Heart left ventricle (tissue), 16 donors: ENCODE data around the gene USH1C. TPM values are rescaled to one million over a fixed set of nuclear protein-coding genes. Genes with fewer than 3 reads are reported as not detected.

Experiments
- ATAC-seq, 4 donors: fragments of 200-7000 bp; cut with Tn5 transposase; one replicate each; pipeline ENCODE4 v1.9.1; 2020 to 2022; ENCODE audit warnings: moderate library complexity in 4 of 4, mild to moderate bottlenecking in 3 of 4, moderate number of reproducible peaks in 1 of 4
- DNase-seq, 5 donors: peaks; one replicate each; pipeline ENCODE4 v3.0.0-alpha.2; 2020
- H3K27ac ChIP-seq, 12 donors: fragments of 200-600 bp; sonication (generic) in 4 of 12; one replicate each; pipeline versions ENCODE4 v1.5.0 to v1.8.0; 2016 to 2022; ENCODE audit warnings: mild to moderate bottlenecking in 2 of 12
- H3K27me3 ChIP-seq, 9 donors: fragments of 200-600 bp; sonication (generic) in 2 of 9; one replicate each; pipeline versions ENCODE4 v1.5.1 to v1.8.0; 2016 to 2022; ENCODE audit warnings: mild to moderate bottlenecking in 3 of 9
- H3K36me3 ChIP-seq, 9 donors: fragments of 200-600 bp; sonication (generic) in 2 of 9; one replicate each; pipeline versions ENCODE4 v1.5.0 to v1.8.0; 2018 to 2022; ENCODE audit warnings: mild to moderate bottlenecking in 2 of 9
- H3K4me1 ChIP-seq, 12 donors: fragments of 200-600 bp; sonication (generic) in 4 of 12; one replicate each; pipeline versions ENCODE4 v1.5.0 to v1.8.0; 2016 to 2022; ENCODE audit warnings: mild to moderate bottlenecking in 3 of 12
- H3K4me3 ChIP-seq, 12 donors: fragments of 200-600 bp; sonication (generic) in 4 of 12; one replicate each; pipeline versions ENCODE4 v1.5.0 to v1.8.0; 2017 to 2022; ENCODE audit warnings: mild to moderate bottlenecking in 9 of 12, moderate library complexity in 4 of 12
- H3K9me3 ChIP-seq, 12 donors: fragments of 200-600 bp; sonication (generic) in 4 of 12; one replicate each; pipeline versions ENCODE4 v1.5.0 to v1.8.0; 2016 to 2022; ENCODE audit warnings: mild to moderate bottlenecking in 1 of 12
- CTCF ChIP-seq, 12 donors: fragments of 200-600 bp; sonication (generic) in 4 of 12; IDR thresholded peaks; one replicate each; pipeline versions ENCODE4 v1.5.0 to v1.8.0; 2018 to 2022; ENCODE audit warnings: antibody characterized with exemption in 12 of 12, mild to moderate bottlenecking in 5 of 12
- POLR2A ChIP-seq, 2 donors: fragments of 450-650 bp; IDR thresholded peaks; one replicate each; pipeline ENCODE4 v1.6.1; 2017; ENCODE audit warnings: antibody characterized with exemption in 2 of 2, mild to moderate bottlenecking in 2 of 2, moderate library complexity in 2 of 2
- WGBS, 4 donors: extraction: QIAGEN DNeasy Blood & Tissue Kit in 2 of 4; methylation state at CpG; one replicate each; pipeline versions ENCODE4 v1.1.5 to v1.1.7; 2013 to 2018; 5-methylcytosine and 5-hydroxymethylcytosine counted together
- intact Hi-C, 10 donors: fragments of 100-400 bp; cut with DNase I; formaldehyde crosslinking; loops; one replicate each; pipeline versions ENCODE4 v1.11.1 to v1.14.2; 2022
- long read RNA-seq, 3 donors: library from polyadenylated mRNA; unstranded; transcript quantifications; one replicate each; pipeline ENCODE4 v2.0.0, GENCODE V29; 2020 to 2021
- polyA plus RNA-seq, 2 donors: library from polyadenylated mRNA; stranded (reverse); fragments of 200-250 nt; gene quantifications; one replicate each; pipeline ENCODE4 v1.2.3, GENCODE V29; 2013
- total RNA-seq, 9 donors: library from RNA; depleted of rRNA in 2 of 9; stranded (reverse); fragments of >200 nt in 2 of 9; fragmentation: NEBNext Ultra II Directional in 3 of 9; extraction: Animal tissue kit (Norgen Biotek cat#: 25700) in 3 of 9; gene quantifications; one replicate each; pipeline versions ENCODE4 v1.1.0 to v1.2.4, GENCODE V29; 2016 to 2023
- donor health status: ischemic (EF 13 %, LVEDD 7.1; RV severe dilation, severe dysfunction).
- donor health status: healthy with polysubstance abuse.
- donor health status: DM: no; HTN: yes; CAD: no.
- donor health status: DM: no; HTN: no; CAD: no.
- donor health status: ischemic (EF 25% LVEDD 6.9; RV normal size, moderate dysfunction).
- donor health status: ischemic (EF 25% LVEDD 5.7; RV mildly dilated, moderate dysfunction).
- donor health status: healthy.
- donor health status: DM: yes; HTN: yes; CAD: no.
- donor health status: ischemic (EF 35%, LVEDD 5.7; RV mildly dilated, moderate dysfunction).
- donor health status: nonischemic (EF 11% LVEDD 7.7; RV severe dilation, severe dysfunction).
- donor health status: DM: yes; HTN: yes; CAD: no.
- donor health status: PGD.
- donor health status: ischemic (EF 29% LVEDD 5.4; RV normal size, mild dysfunction).
- donor health status: nonischemic (EF 23%, LVEDD 6.1; RV moderate dilation, normal function).

The USH1C gene
- under 1 TPM in 1 of 9 donors, not detected in 8; 0.16 TPM for total RNA-seq
- polyA plus RNA-seq = under 1 TPM; 0.06 to 0.23 TPM
- long read RNA-seq, donor 1 = 0 reads
- long read RNA-seq, donor 2 = 0 reads
- long read RNA-seq, donor 3 = 0 reads

DNA sequence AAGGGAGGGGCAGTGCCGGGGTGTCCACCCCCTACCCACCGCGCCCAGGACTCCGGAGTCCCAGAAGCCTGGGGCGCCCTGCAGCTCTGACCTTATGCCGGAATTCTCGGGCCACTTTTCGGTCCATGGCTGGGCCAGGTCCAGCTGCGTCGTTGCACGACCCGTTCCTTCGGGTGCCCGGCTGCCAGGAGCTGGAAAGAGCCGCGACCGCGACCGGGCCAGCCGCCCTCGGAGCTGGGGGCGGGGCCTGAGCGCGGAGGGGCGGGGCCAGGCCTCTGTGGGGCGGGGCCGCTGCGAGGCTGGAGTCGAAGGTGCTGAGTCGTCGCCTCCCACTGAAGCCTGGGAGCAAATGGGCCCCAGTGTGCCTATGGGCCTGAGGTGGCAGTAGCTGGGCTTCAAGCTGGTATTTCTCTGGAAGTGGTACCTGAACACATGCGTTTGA, at the start of gene USH1C:
TSS of gene USH1C (minus strand) at position 236 of the 442 bp plus-strand sequence. CDS start at position 127, 109 bp downstream.
- DNase-seq (peak in 1 of 5 donors; percentile 33), ATAC-seq (peak in 3 of 4 donors; percentile 19 to 74 (median 53))
- peaks cover 0 to 5% (median 0%) of the 10 kb centered on the region in 12 donors for H3K4me1 ChIP-seq
- peaks cover 0 to 35% (median 7%) of the 10 kb centered on the region in 9 donors for H3K27me3 ChIP-seq
- no peaks in the 10 kb centered on the region for H3K9me3 ChIP-seq
- TF ChIP-seq POLR2A (IDR thresholded peaks at IDR 0.05) = no peak
- WGBS, 4 donors = 7 to 21% (median 10%) methylated on average over 9 to 32 of the region's 32 CpGs
- intact Hi-C loops = no loop called here
- H3K36me3 ChIP-seq = no peaks in the 10 kb centered on the region
- H3K4me3 ChIP-seq = peak within 1 kb of the TSS in 2 of 12 donors; percentile 8 to 12
- no peak within 1 kb of the TSS for H3K27ac ChIP-seq

GRCh38 chr11:17593466-17594245, 49.4 kb upstream of the USH1C start:
- ATAC-seq = no peak
- Histone ChIP-seq H3K4me3 (no peak overlapping the region), H3K9me3 (no peaks in the 10 kb centered on the region), H3K36me3 (no peaks in the 10 kb centered on the region), H3K27me3 (peaks cover 0 to 7% (median 0%) of the 10 kb centered on the region in 9 donors), H3K27ac (no peak overlapping the region), H3K4me1 (no peaks in the 10 kb centered on the region)
- 71 to 79% (median 76%) methylated on average over 8 to 9 of the region's 9 CpGs for WGBS, 4 donors
- no peak for TF ChIP-seq POLR2A (IDR thresholded peaks at IDR 0.05)
- no peak for TF ChIP-seq CTCF (IDR thresholded peaks at IDR 0.05)
- DNase-seq = peak in 2 of 5 donors; percentile 3 to 8
- intact Hi-C loops = no loop called here

DNA sequence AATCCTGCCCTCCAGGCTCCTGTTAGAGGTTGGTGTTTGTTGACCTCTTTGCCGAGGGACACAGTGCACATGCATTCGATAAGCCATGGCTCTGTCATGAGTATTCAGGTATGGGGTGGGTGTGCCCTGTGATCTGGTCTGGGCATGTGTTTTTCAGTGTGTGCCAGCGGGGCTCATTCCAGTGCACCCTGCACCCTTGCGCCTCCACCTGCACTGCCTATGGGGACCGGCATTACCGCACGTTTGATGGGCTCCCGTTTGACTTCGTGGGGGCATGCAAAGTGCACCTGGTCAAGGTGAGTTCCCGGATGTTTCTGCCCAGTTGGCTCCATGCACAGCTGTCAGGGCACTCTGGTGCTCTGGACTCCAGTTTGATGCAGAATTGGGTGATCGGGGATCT, 47.1 kb upstream of the USH1C start:
- DNase-seq (no peak), ATAC-seq (no peak)
- peaks cover 0 to 7% (median 0%) of the 10 kb centered on the region in 9 donors for H3K27me3 ChIP-seq
- H3K9me3 ChIP-seq = no peaks in the 10 kb centered on the region
- H3K4me1 ChIP-seq = no peaks in the 10 kb centered on the region
- H3K4me3 ChIP-seq = no peak overlapping the region
- H3K36me3 ChIP-seq = no peaks in the 10 kb centered on the region
- H3K27ac ChIP-seq = no peak overlapping the region
- intact Hi-C loops = no loop called here
- WGBS, 4 donors = 87 to 93% (median 89%) methylated on average over 11 of the region's 11 CpGs
- TF ChIP-seq POLR2A (IDR thresholded peaks at IDR 0.05) = no peak

- DNase-seq (peak in 1 of 5 donors; percentile 12), ATAC-seq (no peak)
- WGBS, 4 donors = 90 to 95% (median 93%) methylated on average over 7 of the region's 7 CpGs
- intact Hi-C loops = no loop called here
- TF ChIP-seq CTCF (IDR thresholded peaks at IDR 0.05) (no peak), POLR2A (IDR thresholded peaks at IDR 0.05) (no peak)
- Histone ChIP-seq H3K27ac (no peak overlapping the region), H3K36me3 (no peaks in the 10 kb centered on the region), H3K4me3 (no peak overlapping the region), H3K27me3 (peaks cover 0 to 7% (median 0%) of the 10 kb centered on the region in 9 donors), H3K9me3 (no peaks in the 10 kb centered on the region), H3K4me1 (no peaks in the 10 kb centered on the region)
Measured at GRCh38 chr11:17590463-17590862, 46.2 kb upstream of the USH1C start.

DNA sequence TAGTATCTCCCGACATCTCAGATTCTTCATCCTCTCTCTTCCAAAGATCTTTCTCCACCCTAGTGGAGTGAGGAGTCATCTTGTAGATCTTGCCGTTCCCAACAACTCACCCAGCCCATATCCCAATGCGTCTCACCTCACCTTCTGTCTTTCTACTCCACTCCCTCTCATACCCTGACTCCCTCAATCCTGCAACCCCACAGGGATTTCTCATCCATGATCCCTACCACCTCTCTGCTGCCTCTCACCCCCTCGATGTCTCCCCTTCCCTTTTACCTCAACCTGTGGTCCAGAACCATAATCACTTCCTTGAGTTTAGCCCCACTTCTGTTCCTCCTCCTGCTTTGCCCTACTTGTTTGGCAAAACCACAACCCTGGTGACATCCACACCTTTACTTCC, 44.5 kb upstream of the USH1C start:
- DNase-seq (peak in 1 of 5 donors; percentile 8), ATAC-seq (no peak)
- Histone ChIP-seq H3K27me3 (peaks cover 0 to 5% (median 0%) of the 10 kb centered on the region in 9 donors), H3K9me3 (no peaks in the 10 kb centered on the region), H3K4me3 (no peak overlapping the region), H3K27ac (no peak overlapping the region), H3K4me1 (no peaks in the 10 kb centered on the region), H3K36me3 (no peaks in the 10 kb centered on the region)
- 85 to 95% (median 93%) methylated on average over 4 of the region's 4 CpGs for WGBS, 4 donors
- intact Hi-C loops = no loop called here
- no peak for TF ChIP-seq POLR2A (IDR thresholded peaks at IDR 0.05)
